C4-2B (cell line): ENCODE results near the gene ETNK2.

ENCODE experiments used
- ZFX ChIP-seq: fragments of 450-650 bp; IDR thresholded peaks from 2 replicates; pipeline ENCODE4 v1.6.1; 2017
- TF ChIP-seq, protein P1 (sequence below): fragments of 450-650 bp; conservative IDR thresholded peaks from 2 replicates; pipeline ENCODE4 v1.5.1; 2017; ENCODE audit warnings: mild to moderate bottlenecking

DNA sequence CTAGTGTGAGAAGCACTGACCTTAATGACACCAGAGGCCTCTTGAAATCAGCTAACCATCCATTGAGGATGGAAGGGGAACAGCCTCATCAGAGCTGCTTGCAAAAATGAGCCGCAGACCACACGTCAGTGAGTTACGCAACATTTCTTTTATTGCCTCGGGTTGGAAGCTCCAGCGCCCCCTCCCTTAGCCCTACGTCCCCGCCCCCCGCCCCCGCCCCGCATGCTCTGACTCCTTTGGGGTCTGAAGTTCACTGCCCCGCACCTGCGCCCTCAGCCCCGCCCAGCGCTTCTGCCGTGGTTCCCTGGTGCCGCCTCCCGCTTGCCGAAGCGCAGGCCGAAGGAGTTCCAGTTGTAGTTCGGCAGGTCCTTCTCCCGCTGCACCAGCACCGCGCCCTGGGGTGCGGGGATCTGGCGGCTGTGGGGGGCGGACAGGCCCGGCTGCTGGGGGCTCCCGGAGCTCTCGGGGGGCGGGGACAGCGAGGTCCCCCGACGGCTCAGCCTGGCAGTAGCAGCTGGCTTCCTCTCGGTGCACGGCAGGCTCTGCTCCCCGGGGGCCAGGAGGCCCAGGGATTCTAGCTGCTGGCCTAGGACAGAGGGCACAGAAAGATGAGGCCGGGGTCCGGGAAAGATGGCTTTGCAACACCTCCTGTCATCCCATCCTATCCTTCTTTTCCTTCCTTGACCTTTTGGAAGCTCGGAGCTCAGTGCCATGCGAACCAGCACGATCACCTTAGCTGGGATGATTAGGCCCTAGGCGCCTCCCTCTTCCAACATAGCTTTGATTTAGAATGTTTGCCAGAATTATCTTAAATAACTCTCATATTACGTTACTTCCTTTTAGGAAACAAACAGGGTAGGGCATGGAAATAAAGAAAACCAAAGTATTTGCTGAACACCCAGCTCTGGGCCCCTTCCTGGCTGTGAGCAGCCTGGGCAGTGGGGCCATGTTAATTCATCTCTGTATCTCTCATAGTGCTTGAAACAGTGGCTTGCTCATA is 38.7 kb upstream of the ETNK2 start:
- TF ChIP-seq, protein P1, sequence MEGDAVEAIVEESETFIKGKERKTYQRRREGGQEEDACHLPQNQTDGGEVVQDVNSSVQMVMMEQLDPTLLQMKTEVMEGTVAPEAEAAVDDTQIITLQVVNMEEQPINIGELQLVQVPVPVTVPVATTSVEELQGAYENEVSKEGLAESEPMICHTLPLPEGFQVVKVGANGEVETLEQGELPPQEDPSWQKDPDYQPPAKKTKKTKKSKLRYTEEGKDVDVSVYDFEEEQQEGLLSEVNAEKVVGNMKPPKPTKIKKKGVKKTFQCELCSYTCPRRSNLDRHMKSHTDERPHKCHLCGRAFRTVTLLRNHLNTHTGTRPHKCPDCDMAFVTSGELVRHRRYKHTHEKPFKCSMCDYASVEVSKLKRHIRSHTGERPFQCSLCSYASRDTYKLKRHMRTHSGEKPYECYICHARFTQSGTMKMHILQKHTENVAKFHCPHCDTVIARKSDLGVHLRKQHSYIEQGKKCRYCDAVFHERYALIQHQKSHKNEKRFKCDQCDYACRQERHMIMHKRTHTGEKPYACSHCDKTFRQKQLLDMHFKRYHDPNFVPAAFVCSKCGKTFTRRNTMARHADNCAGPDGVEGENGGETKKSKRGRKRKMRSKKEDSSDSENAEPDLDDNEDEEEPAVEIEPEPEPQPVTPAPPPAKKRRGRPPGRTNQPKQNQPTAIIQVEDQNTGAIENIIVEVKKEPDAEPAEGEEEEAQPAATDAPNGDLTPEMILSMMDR = no peak
- no peak for TF ChIP-seq ZFX
